ENCODE measurements around the gene ZNF346.

ZNF346 gene

GRCh38 chr5:177105691-177106476 lies 83.4 kb downstream of the ZNF346 start:
- H3F3A ChIP-seq (ENCODE audit: low read depth) = no peaks in the 10 kb centered on the region
- no peaks in the 10 kb centered on the region for H4K20me1 ChIP-seq (ENCODE audit: insufficient read depth, low read length, poor library complexity, severe bottlenecking)
- H3K36me3 ChIP-seq (ENCODE audit: insufficient read depth, low read length) = no peaks in the 10 kb centered on the region
- no peak overlapping the region for H3K4me3 ChIP-seq (ENCODE audit: low read length, poor library complexity, severe bottlenecking)
- H3K9ac ChIP-seq (ENCODE audit: low read depth, low read length, poor library complexity, severe bottlenecking) = no peak overlapping the region
- no peak overlapping the region for H3K4me2 ChIP-seq (ENCODE audit: low read depth, low read length, poor library complexity, severe bottlenecking)
- no peak overlapping the region for H2AFZ ChIP-seq (ENCODE audit: low read length)
- TF ChIP-seq CTCF (conservative IDR thresholded peaks at IDR 0.05; ENCODE audit: low read length) = no peak
- no peaks in the 10 kb centered on the region for H3K27me3 ChIP-seq (ENCODE audit: insufficient read depth, low read length, poor library complexity, severe bottlenecking)
- no peaks in the 10 kb centered on the region for H3K4me1 ChIP-seq (ENCODE audit: insufficient read depth, low read length, poor library complexity, severe bottlenecking)
- H3K9me2 ChIP-seq (replicated peaks; ENCODE audit: low read depth, low read length) = no peaks in the 10 kb centered on the region
- no peaks in the 10 kb centered on the region for H3K79me2 ChIP-seq (ENCODE audit: insufficient read depth, low read length)
- no peaks in the 10 kb centered on the region for H3K9me3 ChIP-seq (ENCODE audit: insufficient read depth, low read depth, low read length)

GRCh38 chr5:177107159-177107558 lies 84.7 kb downstream of the ZNF346 start:
- Histone ChIP-seq H2AFZ (ENCODE audit: low read length) (no peak overlapping the region), H3K27me3 (ENCODE audit: insufficient read depth, low read length, poor library complexity, severe bottlenecking) (no peaks in the 10 kb centered on the region), H3K79me2 (ENCODE audit: insufficient read depth, low read length) (no peaks in the 10 kb centered on the region), H3F3A (ENCODE audit: low read depth) (no peaks in the 10 kb centered on the region), H3K9me3 (ENCODE audit: insufficient read depth, low read depth, low read length) (no peaks in the 10 kb centered on the region), H3K36me3 (ENCODE audit: insufficient read depth, low read length) (no peaks in the 10 kb centered on the region), H4K20me1 (ENCODE audit: insufficient read depth, low read length, poor library complexity, severe bottlenecking) (no peaks in the 10 kb centered on the region), H3K9me2 (replicated peaks; ENCODE audit: low read depth, low read length) (no peaks in the 10 kb centered on the region), H3K4me2 (ENCODE audit: low read depth, low read length, poor library complexity, severe bottlenecking) (no peak overlapping the region), H3K4me1 (ENCODE audit: insufficient read depth, low read length, poor library complexity, severe bottlenecking) (no peaks in the 10 kb centered on the region), H3K4me3 (ENCODE audit: low read length, poor library complexity, severe bottlenecking) (no peak overlapping the region), H3K9ac (ENCODE audit: low read depth, low read length, poor library complexity, severe bottlenecking) (no peak overlapping the region)
- TF ChIP-seq CTCF (conservative IDR thresholded peaks at IDR 0.05; ENCODE audit: low read length) = no peak
- TF ChIP-seq EZH2phosphoT487 (IDR thresholded peaks at IDR 0.05; ENCODE audit: borderline replicate concordance) = no peak

- Histone ChIP-seq H3K27me3 (ENCODE audit: insufficient read depth, low read length, poor library complexity, severe bottlenecking) (no peaks in the 10 kb centered on the region), H3K79me2 (ENCODE audit: insufficient read depth, low read length) (no peaks in the 10 kb centered on the region), H3F3A (ENCODE audit: low read depth) (no peaks in the 10 kb centered on the region), H3K36me3 (ENCODE audit: insufficient read depth, low read length) (no peaks in the 10 kb centered on the region), H3K9me3 (ENCODE audit: insufficient read depth, low read depth, low read length) (no peaks in the 10 kb centered on the region), H3K4me2 (ENCODE audit: low read depth, low read length, poor library complexity, severe bottlenecking) (no peak overlapping the region), H2AFZ (ENCODE audit: low read length) (no peak overlapping the region), H3K9ac (ENCODE audit: low read depth, low read length, poor library complexity, severe bottlenecking) (no peak overlapping the region), H4K20me1 (ENCODE audit: insufficient read depth, low read length, poor library complexity, severe bottlenecking) (no peaks in the 10 kb centered on the region), H3K4me3 (ENCODE audit: low read length, poor library complexity, severe bottlenecking) (no peak overlapping the region), H3K9me2 (replicated peaks; ENCODE audit: low read depth, low read length) (no peaks in the 10 kb centered on the region), H3K4me1 (ENCODE audit: insufficient read depth, low read length, poor library complexity, severe bottlenecking) (no peaks in the 10 kb centered on the region)
- TF ChIP-seq EZH2phosphoT487 (IDR thresholded peaks at IDR 0.05; ENCODE audit: borderline replicate concordance) (no peak), CTCF (conservative IDR thresholded peaks at IDR 0.05; ENCODE audit: low read length) (no peak)
These were observed 87.3 kb downstream of the ZNF346 start for GRCh38 chr5:177109810-177110209.

All from Loucy (cell line).